GM18517 (cell line): ENCODE data around the gene IGSF1.
"Not testable (repeated sequence)": the region's sequence is repeated elsewhere in the genome, so short reads cannot be mapped to it uniquely, and the experiment has no call there.

Experiments
- ATAC-seq: cut with Tn5 transposase; IDR thresholded peaks from one replicate; pipeline ENCODE4 v1.9.1; 2021; ENCODE audit warnings: mild to moderate bottlenecking, moderate library complexity; ENCODE audit not compliant: unreplicated experiment

The IGSF1 gene

GRCh38 chrX:131273011-131273410, 16.1 kb downstream of the IGSF1 start:
- no peak for ATAC-seq

- no peak for ATAC-seq
These were observed 17.3 kb downstream of the IGSF1 start for GRCh38 chrX:131271826-131272225.

GRCh38 chrX:131271274-131271673, 17.8 kb downstream of the IGSF1 start:
- no peak for ATAC-seq

GRCh38 chrX:131270080-131270479, 19.0 kb downstream of the IGSF1 start:
- no peak for ATAC-seq

GRCh38 chrX:131264665-131265064, 24.4 kb downstream of the IGSF1 start:
- no peak for ATAC-seq

- no peak for ATAC-seq
These were observed 25.1 kb downstream of the IGSF1 start for GRCh38 chrX:131264053-131264452.

GRCh38 chrX:131262738-131263679, 26.1 kb downstream of the IGSF1 start:
- no peak for ATAC-seq

- no peak for ATAC-seq
These were observed 26.9 kb downstream of the IGSF1 start for GRCh38 chrX:131262200-131262599.

- ATAC-seq = no peak
These were observed 31.7 kb downstream of the IGSF1 start for GRCh38 chrX:131257367-131257766.

GRCh38 chrX:131250984-131251738, 37.9 kb downstream of the IGSF1 start:
- ATAC-seq = not testable (repeated sequence)

GRCh38 chrX:131239057-131239456, 50.0 kb downstream of the IGSF1 start:
- no peak for ATAC-seq

- ATAC-seq = no peak
These were observed 51.7 kb downstream of the IGSF1 start for GRCh38 chrX:131237363-131237762.

GRCh38 chrX:131235768-131236545, 53.1 kb downstream of the IGSF1 start:
- no peak for ATAC-seq

- no peak for ATAC-seq
These were observed 61.5 kb downstream of the IGSF1 start for GRCh38 chrX:131227608-131228007.

- ATAC-seq = no peak
These were observed 62.5 kb downstream of the IGSF1 start for GRCh38 chrX:131226591-131226990.

GRCh38 chrX:131225078-131225477, 64.0 kb downstream of the IGSF1 start:
- no peak for ATAC-seq
